ENCODE measurements around the gene ZNF609. TPM values are rescaled to one million over a fixed set of nuclear protein-coding genes. Genes with fewer than 3 reads are reported as not detected.

ZNF609 gene
- total RNA-seq, 1 experiment from 2014 or later = 35.0 TPM

- POLR2A ChIA-PET (ENCODE audit: low non-redundant PET) = no interaction called here
- H3K9me3 ChIP-seq (ENCODE audit: low read depth, low read length, poor library complexity, severe bottlenecking) = no peaks in the 10 kb centered on the region
- DNase-seq (ENCODE audit: low spot score) = no peak
- intact Hi-C loops (cut with micrococcal nuclease; ENCODE audit: unreplicated experiment) = no loop called here
- CTCF ChIA-PET = no interaction called here
- H3K4me3 ChIP-seq (ENCODE audit: low read depth, low read length, poor library complexity, severe bottlenecking) = no peak overlapping the region
- peaks cover under 1% of the 10 kb centered on the region for H3K4me1 ChIP-seq (ENCODE audit: insufficient read depth, low read length, poor library complexity, severe bottlenecking)
- BruUV-seq (replicated peaks) = no TSS peak
- H3K27me3 ChIP-seq (replicated peaks; ENCODE audit: insufficient read depth, low read depth, low read length, poor library complexity) = no peaks in the 10 kb centered on the region
- TF ChIP-seq CTCF (conservative IDR thresholded peaks at IDR 0.05; ENCODE audit: low read depth, low read length) (no peak), EZH2 (IDR thresholded peaks at IDR 0.05; ENCODE audit: borderline replicate concordance, low read depth, low read length, poor library complexity, severe bottlenecking) (no peak)
- H3K36me3 ChIP-seq (ENCODE audit: insufficient read depth, low read length, poor library complexity, severe bottlenecking) = peaks cover 5% of the 10 kb centered on the region
- H3K27ac ChIP-seq (ENCODE audit: low read depth, low read length, poor library complexity, severe bottlenecking) = no peak overlapping the region
Measured at GRCh38 chr15:64447536-64448315, 12.7 kb upstream of the ZNF609 start.

GRCh38 chr15:64452988-64453688 is 7.2 kb upstream of the ZNF609 start:
- DNase-seq (ENCODE audit: low spot score) = no peak
- no peak overlapping the region for H3K4me3 ChIP-seq (ENCODE audit: low read depth, low read length, poor library complexity, severe bottlenecking)
- TF ChIP-seq CTCF (conservative IDR thresholded peaks at IDR 0.05; ENCODE audit: low read depth, low read length) (no peak), EZH2 (IDR thresholded peaks at IDR 0.05; ENCODE audit: borderline replicate concordance, low read depth, low read length, poor library complexity, severe bottlenecking) (no peak)
- no peak overlapping the region for H3K27ac ChIP-seq (ENCODE audit: low read depth, low read length, poor library complexity, severe bottlenecking)
- peaks cover 46% of the 10 kb centered on the region for H3K4me1 ChIP-seq (ENCODE audit: insufficient read depth, low read length, poor library complexity, severe bottlenecking)
- POLR2A ChIA-PET (ENCODE audit: low non-redundant PET) = no interaction called here
- CTCF ChIA-PET = no interaction called here
- intact Hi-C loops (cut with micrococcal nuclease; ENCODE audit: unreplicated experiment) = no loop called here
- H3K27me3 ChIP-seq (replicated peaks; ENCODE audit: insufficient read depth, low read depth, low read length, poor library complexity) = no peaks in the 10 kb centered on the region
- no peaks in the 10 kb centered on the region for H3K36me3 ChIP-seq (ENCODE audit: insufficient read depth, low read length, poor library complexity, severe bottlenecking)
- H3K9me3 ChIP-seq (ENCODE audit: low read depth, low read length, poor library complexity, severe bottlenecking) = no peaks in the 10 kb centered on the region
- BruUV-seq (replicated peaks) = no TSS peak

DNA sequence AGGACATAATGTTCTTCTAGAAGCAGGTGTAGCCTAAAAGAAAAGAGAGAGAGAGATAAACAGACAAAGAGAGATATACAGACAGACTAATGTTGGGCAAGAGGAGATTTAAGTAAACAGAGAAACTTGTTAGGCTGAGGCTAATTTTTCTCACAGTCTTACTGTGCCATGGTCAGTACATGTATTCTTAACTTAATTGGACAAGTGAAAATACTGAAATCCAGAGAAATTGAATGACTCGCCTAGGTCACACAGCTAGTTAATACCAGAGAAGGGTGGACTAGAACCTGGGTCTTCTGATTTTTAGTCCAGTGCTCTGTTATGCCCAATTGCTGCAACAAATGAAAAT is 6.7 kb upstream of the ZNF609 start:
- ChIA-PET POLR2A (ENCODE audit: low non-redundant PET) (no interaction called here), CTCF (no interaction called here)
- no TSS peak for BruUV-seq (replicated peaks)
- Histone ChIP-seq H3K36me3 (ENCODE audit: insufficient read depth, low read length, poor library complexity, severe bottlenecking) (no peaks in the 10 kb centered on the region), H3K27me3 (replicated peaks; ENCODE audit: insufficient read depth, low read depth, low read length, poor library complexity) (no peaks in the 10 kb centered on the region), H3K4me1 (ENCODE audit: insufficient read depth, low read length, poor library complexity, severe bottlenecking) (peaks cover 46% of the 10 kb centered on the region), H3K27ac (ENCODE audit: low read depth, low read length, poor library complexity, severe bottlenecking) (no peak overlapping the region), H3K4me3 (ENCODE audit: low read depth, low read length, poor library complexity, severe bottlenecking) (no peak overlapping the region), H3K9me3 (ENCODE audit: low read depth, low read length, poor library complexity, severe bottlenecking) (no peaks in the 10 kb centered on the region)
- TF ChIP-seq CTCF (conservative IDR thresholded peaks at IDR 0.05; ENCODE audit: low read depth, low read length) (no peak), EZH2 (IDR thresholded peaks at IDR 0.05; ENCODE audit: borderline replicate concordance, low read depth, low read length, poor library complexity, severe bottlenecking) (no peak)
- intact Hi-C loops (cut with micrococcal nuclease; ENCODE audit: unreplicated experiment) = no loop called here
- no peak for DNase-seq (ENCODE audit: low spot score)

Data from A673 (cell line).